ENCODE data around the gene TPRA1.

Gene TPRA1

GRCh38 chr3:127588806-127589577 is 1.5 kb downstream of the TPRA1 start:
- DNase-seq, result no peak

- no peak for DNase-seq
Measured at GRCh38 chr3:127587876-127588275, 2.7 kb downstream of the TPRA1 start.

- DNase-seq, result no peak
Measured at GRCh38 chr3:127585813-127586413, 4.6 kb downstream of the TPRA1 start.

- DNase-seq, result no peak
Measured at GRCh38 chr3:127585163-127585812, 5.2 kb downstream of the TPRA1 start.

GRCh38 chr3:127584734-127585133 is 5.8 kb downstream of the TPRA1 start:
- no peak for DNase-seq

GRCh38 chr3:127580327-127581060 is 10.0 kb downstream of the TPRA1 start:
- no peak for DNase-seq

GRCh38 chr3:127578802-127579201 is 11.7 kb downstream of the TPRA1 start:
- DNase-seq, result no peak

- no peak for DNase-seq
Measured at GRCh38 chr3:127578168-127578567, 12.4 kb downstream of the TPRA1 start.

- DNase-seq, result no peak
Measured at GRCh38 chr3:127577448-127577847, 13.1 kb downstream of the TPRA1 start.

GRCh38 chr3:127574880-127575878 is 15.4 kb downstream of the TPRA1 start:
- peak; percentile 81 for DNase-seq

GRCh38 chr3:127573912-127574311 is 16.6 kb downstream of the TPRA1 start:
- no peak for DNase-seq

- no peak for DNase-seq
Measured at GRCh38 chr3:127573401-127573800, 17.1 kb downstream of the TPRA1 start.

- no peak for DNase-seq
Measured at GRCh38 chr3:127572735-127573134, 17.8 kb downstream of the TPRA1 start.

GRCh38 chr3:127572186-127572585 is 18.3 kb downstream of the TPRA1 start:
- no peak for DNase-seq

- no peak for DNase-seq
Measured at GRCh38 chr3:127570520-127570919, 20.0 kb downstream of the TPRA1 start.

GRCh38 chr3:127569160-127569559 is 21.4 kb downstream of the TPRA1 start:
- no peak for DNase-seq

- no peak for DNase-seq
Measured at GRCh38 chr3:127568586-127568985, 21.9 kb downstream of the TPRA1 start.

- DNase-seq, result no peak
Measured at GRCh38 chr3:127566833-127567232, 23.7 kb downstream of the TPRA1 start.

GRCh38 chr3:127565711-127566110 is 24.8 kb downstream of the TPRA1 start:
- no peak for DNase-seq

GRCh38 chr3:127560051-127560787 is 30.3 kb downstream of the TPRA1 start:
- no peak for DNase-seq

GRCh38 chr3:127556565-127556964 is 34.0 kb downstream of the TPRA1 start:
- DNase-seq, result no peak
